GM21576 (cell line): ENCODE results near the gene CNOT6.

Experiments
- ATAC-seq: cut with Tn5 transposase; IDR thresholded peaks from one replicate; pipeline ENCODE4 v1.9.1; 2021; ENCODE audit warnings: mild to moderate bottlenecking, moderate library complexity; ENCODE audit not compliant: unreplicated experiment

CNOT6 gene

GRCh38 chr5:180598797-180599589 is 104.8 kb downstream of the CNOT6 start:
- no peak for ATAC-seq

DNA sequence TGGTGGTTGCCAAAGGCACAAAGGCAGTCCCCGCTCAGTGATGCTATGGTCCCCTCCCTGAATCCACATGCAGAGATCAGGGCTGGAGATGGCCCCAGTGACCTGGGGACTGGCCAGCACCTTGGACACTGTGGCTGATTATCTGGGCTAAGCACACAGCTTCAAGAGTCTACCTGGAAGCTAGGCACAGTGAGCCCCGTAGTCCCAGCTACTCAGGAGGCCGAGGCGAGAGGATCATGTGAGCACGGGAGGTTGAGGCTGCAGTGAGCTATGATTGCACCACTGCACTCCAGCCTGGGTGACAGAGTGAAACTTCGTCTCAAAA is 105.4 kb downstream of the CNOT6 start:
- no peak for ATAC-seq

GRCh38 chr5:180599981-180600553 is 105.9 kb downstream of the CNOT6 start:
- no peak for ATAC-seq

DNA sequence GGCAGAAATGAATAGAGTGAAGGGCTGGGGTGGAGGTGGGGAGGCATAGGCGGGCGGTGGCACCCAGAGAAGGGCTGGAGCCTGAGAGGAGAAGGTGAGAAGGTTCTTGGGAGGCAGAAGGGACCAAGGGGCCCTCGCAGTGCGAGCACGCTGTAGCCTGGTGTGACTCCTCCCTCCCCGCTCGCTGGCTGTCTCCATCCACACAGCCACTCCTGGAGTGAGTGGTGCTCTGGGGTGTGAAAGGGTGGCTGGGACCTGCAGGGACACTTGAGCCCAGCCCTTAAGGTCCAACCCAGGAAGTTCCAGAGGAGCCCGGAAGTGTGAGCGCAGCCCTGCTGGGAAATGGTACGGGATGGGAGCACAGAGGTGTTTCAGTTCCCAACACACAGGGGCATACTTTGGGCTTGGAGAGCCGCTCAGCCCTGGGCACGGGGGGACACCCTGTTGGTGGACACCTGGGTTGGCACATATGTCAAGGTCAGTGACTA is 106.4 kb downstream of the CNOT6 start:
- no peak for ATAC-seq

- ATAC-seq, result no peak
These were observed 107.7 kb downstream of the CNOT6 start for GRCh38 chr5:180601591-180602480.

GRCh38 chr5:180602481-180603075 is 108.4 kb downstream of the CNOT6 start:
- ATAC-seq, result no peak

- ATAC-seq, result no peak
These were observed 109.0 kb downstream of the CNOT6 start for GRCh38 chr5:180603076-180603594.

DNA sequence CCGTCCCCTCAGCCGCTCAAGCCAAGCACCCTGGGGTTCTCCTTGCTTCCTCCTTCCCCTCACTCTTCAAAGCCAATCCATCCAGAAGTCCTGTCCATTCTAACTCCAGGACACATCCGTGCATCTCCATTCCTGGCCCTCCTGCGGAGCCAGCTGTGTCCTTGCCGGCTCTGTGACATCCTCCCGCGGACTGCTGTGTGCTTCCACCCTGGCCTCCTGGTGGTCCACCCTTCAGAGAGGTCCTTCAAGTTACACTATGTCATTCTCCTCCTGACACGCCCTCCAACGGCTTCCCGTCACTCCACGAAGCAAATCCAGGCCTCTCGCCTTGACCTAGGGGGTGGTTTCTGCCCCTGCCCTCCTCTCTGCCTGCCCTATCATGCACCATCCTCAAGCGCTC is 110.1 kb downstream of the CNOT6 start:
- ATAC-seq, result no peak

DNA sequence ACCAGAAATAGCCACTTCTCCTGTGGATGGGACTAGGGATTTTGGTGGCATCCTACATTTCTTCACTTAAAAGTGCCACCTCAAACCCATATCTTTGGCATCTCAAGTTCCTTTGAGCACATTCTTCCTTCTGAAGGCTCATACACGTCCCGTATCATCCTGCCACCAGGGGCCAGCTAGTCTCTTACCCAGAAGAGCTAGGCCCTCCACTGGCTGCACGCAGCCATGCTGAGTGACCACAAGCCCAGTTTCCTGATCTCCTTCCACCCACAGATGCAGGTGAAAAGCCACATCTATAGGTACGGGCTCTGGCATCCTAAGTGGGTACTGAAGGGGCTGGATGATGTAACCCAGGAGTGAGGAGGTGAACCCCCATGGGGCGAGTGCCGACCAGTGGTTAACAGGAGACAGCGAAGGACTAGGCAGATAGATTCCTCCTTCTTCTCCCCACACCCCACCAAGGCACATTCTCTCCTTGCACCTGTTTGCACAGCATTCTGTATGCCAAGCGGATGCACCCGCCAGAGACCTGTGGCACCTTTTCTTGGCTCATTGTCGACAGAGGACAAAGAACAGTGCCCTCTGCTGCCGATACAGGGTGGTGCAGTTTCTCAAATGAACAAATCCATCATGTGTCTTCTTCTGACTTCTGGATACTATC is 111.5 kb downstream of the CNOT6 start:
- ATAC-seq, result no peak

DNA sequence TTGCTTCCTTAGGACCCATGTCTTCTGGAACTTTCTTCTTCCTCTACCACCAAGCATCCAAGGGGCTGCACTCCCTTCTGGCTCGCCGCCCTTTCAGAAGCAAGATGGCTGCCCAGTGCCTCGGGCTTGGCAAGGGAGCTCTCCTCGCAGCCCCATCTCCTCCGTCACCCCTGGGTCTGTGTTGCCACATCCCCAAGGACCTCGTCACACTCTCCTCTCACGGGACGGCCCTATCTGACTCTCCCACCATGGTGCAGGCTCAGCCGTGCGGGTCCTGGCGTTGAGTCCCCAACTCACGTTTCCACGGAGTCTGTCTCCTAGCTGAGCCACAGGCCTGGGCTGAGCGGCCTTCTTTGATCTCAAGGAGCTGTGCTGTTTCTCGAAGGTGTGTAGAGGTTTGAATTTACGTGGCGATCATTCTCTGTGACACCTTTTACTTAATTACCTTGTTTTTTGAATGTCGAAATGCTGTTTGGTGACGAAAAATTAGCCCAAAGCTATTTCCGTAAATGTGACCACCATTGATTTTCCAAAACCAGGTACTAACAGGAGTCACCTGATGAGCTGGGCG is 112.1 kb downstream of the CNOT6 start:
- ATAC-seq, result no peak

DNA sequence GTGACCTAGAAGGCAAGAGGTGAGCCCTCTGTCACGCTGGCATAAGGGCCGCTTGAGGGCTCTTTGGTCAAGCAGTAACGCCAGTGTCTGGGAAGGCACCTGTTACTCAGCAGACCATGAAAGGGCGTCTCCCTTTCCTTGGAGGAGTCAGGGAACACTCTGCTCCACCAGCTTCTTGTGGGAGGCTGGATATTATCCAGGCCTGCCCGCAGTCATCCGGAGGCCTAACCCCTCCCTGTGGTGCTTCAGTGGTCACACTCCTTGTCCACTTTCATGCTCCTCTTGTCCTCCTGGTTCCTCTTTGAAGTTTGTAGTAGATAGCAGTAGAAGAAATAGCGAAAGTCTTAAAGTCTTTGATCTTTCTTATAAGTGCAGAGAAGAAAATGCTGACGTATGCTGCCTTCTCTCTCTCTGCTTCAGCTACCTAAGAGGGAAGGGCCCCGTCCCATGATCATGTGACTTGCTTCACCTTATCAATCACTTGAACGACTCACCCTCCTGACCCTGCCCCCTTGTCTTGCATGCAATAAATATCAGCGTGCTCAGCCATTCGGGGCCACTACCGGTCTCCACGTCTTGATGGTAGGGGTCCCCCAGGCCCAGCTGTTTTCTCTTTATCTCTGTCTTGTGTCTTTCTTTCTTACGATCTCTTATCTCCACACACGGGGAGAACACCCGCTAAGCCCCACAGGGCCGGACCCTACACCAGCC is 113.8 kb downstream of the CNOT6 start:
- no peak for ATAC-seq

DNA sequence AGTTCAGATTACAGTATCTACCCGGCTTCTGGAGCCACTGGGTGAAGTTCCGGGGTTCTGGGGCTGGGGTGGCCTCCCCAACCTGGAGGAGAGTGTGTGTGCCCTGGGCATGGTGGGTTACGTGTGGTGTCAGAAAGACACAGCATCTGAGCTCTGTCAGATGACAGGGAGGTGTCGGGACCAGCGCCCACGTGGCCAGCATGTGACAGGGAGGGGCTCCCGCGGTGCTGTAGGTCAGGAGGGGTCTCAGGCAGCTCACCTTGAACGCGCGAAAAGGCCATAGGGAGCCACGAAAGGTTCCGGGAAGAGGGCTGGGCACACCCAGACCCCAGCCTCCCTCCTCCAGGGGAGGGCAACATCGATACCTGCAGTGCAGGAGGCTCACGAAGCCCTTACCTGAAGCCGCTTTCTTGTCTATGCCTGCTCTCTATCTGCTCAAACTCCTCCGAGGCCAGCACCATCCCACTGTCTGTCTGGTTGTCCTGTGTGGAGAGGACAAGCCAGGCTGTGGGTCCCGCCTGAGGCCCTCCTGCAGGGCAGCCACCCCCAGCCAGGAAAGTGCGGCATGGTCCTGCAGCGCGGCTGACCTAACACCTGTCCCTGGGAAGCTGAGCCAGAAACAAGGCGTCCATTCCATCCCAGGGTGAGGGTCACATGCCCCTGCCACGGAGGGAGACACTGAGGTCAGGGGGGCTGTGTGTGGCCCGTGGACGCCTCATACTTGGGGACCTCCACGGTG is 114.6 kb downstream of the CNOT6 start:
- ATAC-seq, result no peak

DNA sequence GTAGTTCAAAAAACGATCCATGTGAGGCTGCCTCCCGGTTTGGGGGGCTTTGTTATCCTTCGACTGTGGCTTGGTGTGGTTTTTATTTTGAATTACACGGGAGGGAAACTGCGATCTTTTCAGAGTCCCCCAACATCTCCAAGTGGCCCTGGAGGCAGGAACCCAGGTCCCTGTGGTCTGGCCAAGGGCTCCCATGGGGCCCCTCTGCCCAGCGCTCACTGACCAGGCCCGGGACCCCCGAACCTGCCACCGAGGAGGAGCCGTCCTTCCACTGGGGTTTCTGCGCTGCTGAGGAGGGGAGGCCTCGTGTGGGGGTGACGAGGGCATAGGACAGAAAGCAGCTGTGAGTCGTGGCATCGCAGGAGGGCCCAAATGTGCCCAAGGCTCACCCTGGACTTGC is 115.2 kb downstream of the CNOT6 start:
- no peak for ATAC-seq

DNA sequence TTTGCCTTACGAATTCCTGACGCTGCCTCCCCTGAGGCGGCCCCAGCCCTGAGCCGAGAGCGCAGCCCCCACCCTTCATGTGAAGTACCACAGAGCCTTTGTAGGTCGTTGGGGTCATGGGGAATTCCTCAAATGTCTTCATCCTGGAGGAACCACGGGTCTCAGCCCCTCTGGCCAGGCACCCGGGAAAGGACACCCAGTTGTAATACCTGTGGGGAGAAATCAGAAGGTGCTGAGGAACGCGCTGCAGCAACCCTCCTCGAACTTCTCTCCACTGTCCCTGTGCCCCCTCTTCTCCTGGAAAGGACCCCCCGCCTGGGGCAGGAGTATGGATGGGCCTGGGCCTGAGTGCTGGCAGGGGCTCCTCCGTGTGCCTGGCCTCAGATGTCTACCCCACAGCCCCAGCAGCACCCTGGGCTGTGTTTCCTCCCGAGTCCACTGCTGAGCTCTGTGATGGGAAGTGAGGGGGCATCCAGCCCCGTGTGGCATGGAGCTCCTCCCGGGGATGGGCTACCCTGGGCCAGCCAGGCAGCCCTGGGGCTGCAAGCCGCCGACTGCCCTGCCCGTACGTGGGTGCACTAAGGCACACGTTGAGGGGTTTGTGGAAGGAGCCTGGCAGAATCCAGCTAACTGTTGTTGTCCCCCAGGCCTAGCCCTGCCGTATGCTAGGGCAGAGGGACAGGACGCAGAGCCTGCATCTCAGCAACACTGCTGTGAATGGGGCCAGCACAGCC is 115.8 kb downstream of the CNOT6 start:
- no peak for ATAC-seq

GRCh38 chr5:180611140-180611850 is 117.1 kb downstream of the CNOT6 start:
- no peak for ATAC-seq

DNA sequence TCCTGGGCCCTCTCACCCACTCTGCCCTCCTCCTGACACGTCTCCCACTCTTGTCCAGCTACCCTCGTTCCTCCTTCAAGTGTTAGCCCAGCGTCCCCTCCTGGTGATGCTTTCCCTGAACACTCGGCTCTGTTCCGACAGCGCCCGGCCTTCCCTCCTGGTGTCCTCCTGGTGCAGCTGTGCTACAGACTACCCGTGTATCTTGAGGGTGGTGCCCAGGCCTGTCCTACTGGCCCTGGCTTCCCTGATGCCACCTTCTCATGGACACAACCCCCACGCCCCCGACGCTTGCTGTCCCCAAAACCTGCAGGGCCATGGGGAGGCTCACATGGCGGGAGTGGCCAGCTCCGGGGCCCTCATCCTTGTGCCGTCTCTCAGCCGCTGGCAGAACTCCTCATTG is 118.5 kb downstream of the CNOT6 start:
- no peak for ATAC-seq

DNA sequence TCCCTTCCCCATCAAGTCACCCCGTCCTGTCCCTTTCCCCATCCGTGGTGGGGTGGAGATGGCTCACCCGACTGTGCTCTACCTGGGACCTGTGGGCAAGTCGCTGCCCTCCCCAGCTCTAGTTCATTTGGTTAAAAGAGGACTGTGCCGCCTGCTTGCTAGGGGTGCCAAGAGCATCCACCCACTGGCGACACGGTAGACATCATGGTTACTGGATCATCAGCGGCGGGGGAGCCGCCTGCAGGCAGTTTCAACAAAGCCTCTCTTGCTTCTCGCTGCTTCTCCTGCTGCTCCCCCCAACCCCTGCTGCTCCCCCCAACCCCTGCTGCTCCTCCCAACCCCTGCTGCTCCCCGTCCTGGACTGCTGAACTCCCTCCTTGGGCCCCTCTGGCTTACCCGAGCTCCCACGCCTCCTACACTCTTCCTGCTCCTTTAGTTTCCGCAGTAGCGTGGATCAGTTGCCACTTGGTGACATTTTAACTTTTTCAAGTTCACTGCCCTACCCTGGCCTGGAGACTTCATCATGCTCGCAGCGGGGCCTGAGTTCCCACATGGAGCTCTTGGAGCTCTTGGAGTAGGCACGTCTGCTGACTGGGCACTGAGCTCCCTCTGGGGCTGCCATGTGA is 119.1 kb downstream of the CNOT6 start:
- no peak for ATAC-seq
